Breast epithelium (tissue), 4 donors: ENCODE measurements around the gene RPH3AL. TPM values are rescaled to one million over a fixed set of nuclear protein-coding genes. Genes with fewer than 3 reads are reported as not detected.

Source experiments
- DNase-seq, 2 donors: peaks; one replicate each; pipeline ENCODE4 v3.0.0-alpha.2; 2019; ENCODE audit warnings: low spot score in 2 of 2
- H3K27ac ChIP-seq, 2 donors: fragments of 200-600 bp; sonication (generic) in 1 of 2; one replicate each; pipeline ENCODE4 v1.5.1; 2016 to 2019; ENCODE audit warnings: mild to moderate bottlenecking in 1 of 2
- H3K27me3 ChIP-seq, 2 donors: fragments of 200-600 bp; sonication (generic) in 1 of 2; one replicate each; pipeline versions ENCODE4 v1.5.1 to v1.6.0; 2017 to 2019; ENCODE audit warnings: control low read depth in 1 of 2, mild to moderate bottlenecking in 1 of 2
- H3K36me3 ChIP-seq: fragments of 200-600 bp; one replicate; pipeline ENCODE4 v1.5.1; 2019
- H3K4me1 ChIP-seq, 2 donors: fragments of 200-600 bp; sonication (generic); one replicate each; pipeline ENCODE4 v1.5.1; 2016 to 2019; ENCODE audit warnings: control low read depth in 1 of 2
- H3K4me3 ChIP-seq, 3 donors: fragments of 200-600 bp; sonication (generic); 1 replicate in 2 of 3; 2 replicates in 1 of 3; pipeline ENCODE4 v1.5.1; 2016 to 2019; ENCODE audit warnings: mild to moderate bottlenecking in 3 of 3, moderate library complexity in 2 of 3
- H3K9me3 ChIP-seq, 2 donors: fragments of 200-600 bp; sonication (generic) in 1 of 2; one replicate each; pipeline ENCODE4 v1.5.1; 2016 to 2019; ENCODE audit warnings: control low read depth in 1 of 2
- POLR2A ChIP-seq: fragments of 450-650 bp; IDR thresholded peaks from one replicate; pipeline ENCODE4 v1.6.1; 2016; ENCODE audit warnings: antibody characterized with exemption, mild to moderate bottlenecking, moderate library complexity
- POLR2AphosphoS5 ChIP-seq, 3 donors: sonication (generic); formaldehyde crosslinking; IDR thresholded peaks; one replicate each; pipeline ENCODE4 v1.6.1; 2017; ENCODE audit warnings: antibody characterized with exemption in 3 of 3
- intact Hi-C: fragments of 100-400 bp; cut with DNase I; formaldehyde crosslinking; loops from one replicate; pipeline ENCODE4 v1.15.1; 2023; ENCODE audit warnings: low total_unique reads
- total RNA-seq, 3 donors: library from RNA; depleted of rRNA; stranded (reverse); fragments of >200 nt; gene quantifications; one replicate each; pipeline ENCODE4 v1.1.0, GENCODE V29; 2016
- TF ChIP-seq, protein P1 (sequence below), 3 donors: fragments of 450-650 bp; IDR thresholded peaks; one replicate each; pipeline ENCODE4 v1.5.1; 2016 to 2017; ENCODE audit warnings: antibody characterized with exemption in 3 of 3, mild to moderate bottlenecking in 3 of 3, moderate library complexity in 3 of 3

RPH3AL gene
- total RNA-seq, 3 donors from 2014 or later, result 9.6 to 15.7 (median 15.4) TPM

DNA sequence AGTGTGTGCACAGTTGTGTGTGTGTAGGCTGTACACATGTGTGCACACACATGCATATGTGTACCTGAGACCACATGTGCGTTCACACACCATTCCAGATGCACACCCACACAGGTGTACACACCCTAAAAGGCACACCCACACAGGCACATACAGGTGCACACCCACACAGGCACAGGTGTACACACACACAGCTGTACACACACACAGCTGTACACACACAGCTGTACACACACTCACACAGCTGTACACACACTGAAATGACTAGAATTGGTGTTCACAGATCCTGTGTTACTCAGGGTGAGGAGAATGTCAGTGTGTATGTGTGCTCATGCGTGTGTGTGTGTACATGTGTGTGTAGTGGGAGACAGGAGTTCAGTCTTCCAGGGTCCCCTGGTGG is 155.3 kb downstream of the RPH3AL start:
- Histone ChIP-seq H3K27ac (no peak overlapping the region), H3K9me3 (no peaks in the 10 kb centered on the region), H3K27me3 (peaks cover 0 to 4% of the 10 kb centered on the region in 2 donors), H3K36me3 (no peaks in the 10 kb centered on the region), H3K4me1 (no peaks in the 10 kb centered on the region), H3K4me3 (no peak overlapping the region)
- intact Hi-C loops, result no loop called here
- TF ChIP-seq, protein P1, sequence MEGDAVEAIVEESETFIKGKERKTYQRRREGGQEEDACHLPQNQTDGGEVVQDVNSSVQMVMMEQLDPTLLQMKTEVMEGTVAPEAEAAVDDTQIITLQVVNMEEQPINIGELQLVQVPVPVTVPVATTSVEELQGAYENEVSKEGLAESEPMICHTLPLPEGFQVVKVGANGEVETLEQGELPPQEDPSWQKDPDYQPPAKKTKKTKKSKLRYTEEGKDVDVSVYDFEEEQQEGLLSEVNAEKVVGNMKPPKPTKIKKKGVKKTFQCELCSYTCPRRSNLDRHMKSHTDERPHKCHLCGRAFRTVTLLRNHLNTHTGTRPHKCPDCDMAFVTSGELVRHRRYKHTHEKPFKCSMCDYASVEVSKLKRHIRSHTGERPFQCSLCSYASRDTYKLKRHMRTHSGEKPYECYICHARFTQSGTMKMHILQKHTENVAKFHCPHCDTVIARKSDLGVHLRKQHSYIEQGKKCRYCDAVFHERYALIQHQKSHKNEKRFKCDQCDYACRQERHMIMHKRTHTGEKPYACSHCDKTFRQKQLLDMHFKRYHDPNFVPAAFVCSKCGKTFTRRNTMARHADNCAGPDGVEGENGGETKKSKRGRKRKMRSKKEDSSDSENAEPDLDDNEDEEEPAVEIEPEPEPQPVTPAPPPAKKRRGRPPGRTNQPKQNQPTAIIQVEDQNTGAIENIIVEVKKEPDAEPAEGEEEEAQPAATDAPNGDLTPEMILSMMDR (IDR thresholded peaks at IDR 0.05), result no peak
- no peak for TF ChIP-seq POLR2AphosphoS5 (IDR thresholded peaks at IDR 0.05)
- no peak for TF ChIP-seq POLR2A
- DNase-seq, result no peak

DNA sequence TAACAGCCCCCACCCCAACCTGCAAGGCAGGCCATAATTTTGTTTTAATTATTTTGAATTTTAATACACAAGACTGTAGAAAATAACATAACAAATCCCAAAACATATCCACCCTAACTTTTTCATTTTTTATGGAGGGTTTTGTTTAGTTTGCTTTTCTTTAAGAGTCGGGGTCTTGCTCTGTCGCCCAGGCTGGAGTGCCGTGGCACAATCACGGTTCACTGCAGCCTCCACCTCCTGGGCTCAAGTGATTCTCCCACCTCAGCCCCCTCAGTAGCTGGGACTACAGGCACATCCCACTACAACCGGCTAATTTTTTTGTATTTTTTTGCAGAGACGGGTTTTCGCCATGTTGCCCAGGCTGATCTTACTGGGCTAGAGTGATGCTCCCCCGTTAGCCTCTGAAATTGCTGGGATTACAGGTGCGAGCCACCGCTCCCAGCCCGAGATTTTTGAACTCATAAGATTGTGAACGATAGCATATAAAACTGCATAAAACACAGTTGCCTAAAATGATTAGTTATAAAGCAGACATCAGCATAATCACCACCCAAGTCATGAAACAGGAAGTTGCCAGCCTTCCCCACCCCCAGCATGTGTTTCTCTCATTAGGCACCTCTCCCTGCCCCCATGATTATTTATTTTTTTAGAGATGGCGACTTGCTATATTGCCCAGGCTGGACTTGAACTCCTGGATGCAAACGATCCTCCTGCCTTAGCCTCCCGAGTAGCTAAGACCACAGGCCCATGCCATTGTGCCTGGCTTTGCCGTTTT is 157.6 kb downstream of the RPH3AL start:
- intact Hi-C loops, result no loop called here

DNA sequence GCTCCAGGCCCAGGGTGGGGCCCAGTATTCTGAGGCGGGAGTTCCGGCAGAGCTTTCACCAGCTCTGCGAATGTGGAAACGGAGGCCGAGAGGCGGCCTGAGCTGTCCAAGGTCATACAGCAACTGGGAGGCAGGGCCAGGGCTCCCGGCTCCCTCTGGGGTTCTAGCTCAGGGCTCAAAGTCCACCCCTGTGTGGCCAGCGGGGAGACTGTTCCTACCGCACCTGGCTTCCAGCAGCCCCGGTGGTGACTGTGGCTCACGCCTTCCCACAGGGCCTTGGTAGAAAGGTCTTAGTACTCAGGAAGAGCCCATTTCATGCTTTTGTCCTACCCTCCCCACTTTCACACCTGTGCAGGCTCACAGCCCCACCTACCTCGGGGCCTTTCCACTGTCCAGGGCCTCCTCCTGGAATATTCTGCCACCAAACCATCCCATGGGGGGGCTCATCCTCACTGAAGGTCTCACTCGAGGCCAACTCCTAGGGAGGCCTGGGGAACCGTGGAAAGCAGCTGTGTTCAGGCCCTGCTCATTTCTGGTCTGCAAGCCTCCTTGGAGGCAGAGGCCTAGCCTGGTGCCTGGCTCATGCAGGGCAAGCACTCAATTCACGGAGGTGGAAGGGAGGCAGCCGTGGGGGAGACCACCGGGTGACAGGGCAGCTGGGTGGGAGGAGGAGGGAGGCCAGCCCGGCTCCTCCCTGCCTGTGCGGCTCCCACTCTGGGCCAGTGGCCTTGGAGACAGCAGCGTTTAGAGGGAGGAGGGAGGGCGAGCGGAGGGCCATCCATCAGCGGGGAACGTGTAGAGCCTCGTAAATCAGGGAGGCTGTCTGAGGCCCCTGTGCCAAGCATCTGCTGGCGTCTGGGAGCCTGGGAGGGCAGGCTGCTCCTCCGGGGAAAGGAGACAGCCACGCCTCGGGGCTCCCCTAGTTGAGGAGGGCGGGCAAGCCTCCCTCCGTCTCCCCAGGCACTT is 158.5 kb downstream of the RPH3AL start:
- Histone ChIP-seq H3K4me1 (no peaks in the 10 kb centered on the region), H3K36me3 (no peaks in the 10 kb centered on the region), H3K27me3 (peaks cover 0 to 4% of the 10 kb centered on the region in 2 donors), H3K27ac (no peak overlapping the region), H3K4me3 (no peak overlapping the region), H3K9me3 (no peaks in the 10 kb centered on the region)
- DNase-seq, result no peak
- TF ChIP-seq, protein P1 (IDR thresholded peaks at IDR 0.05), result no peak
- TF ChIP-seq POLR2A, result no peak
- TF ChIP-seq POLR2AphosphoS5 (IDR thresholded peaks at IDR 0.05), result no peak
- intact Hi-C loops, result no loop called here

More for the DNA sequence above, 157.6 kb downstream of the RPH3AL start:
- no peaks in the 10 kb centered on the region for H3K9me3 ChIP-seq
- DNase-seq, result no peak
- H3K4me1 ChIP-seq, result no peaks in the 10 kb centered on the region
- H3K4me3 ChIP-seq, result no peak overlapping the region
- H3K27ac ChIP-seq, result no peak overlapping the region
- H3K36me3 ChIP-seq, result no peaks in the 10 kb centered on the region
- TF ChIP-seq, protein P1 (IDR thresholded peaks at IDR 0.05), result no peak
- TF ChIP-seq POLR2AphosphoS5 (IDR thresholded peaks at IDR 0.05) (no peak), POLR2A (no peak)
- peaks cover 0 to 4% of the 10 kb centered on the region in 2 donors for H3K27me3 ChIP-seq

DNA sequence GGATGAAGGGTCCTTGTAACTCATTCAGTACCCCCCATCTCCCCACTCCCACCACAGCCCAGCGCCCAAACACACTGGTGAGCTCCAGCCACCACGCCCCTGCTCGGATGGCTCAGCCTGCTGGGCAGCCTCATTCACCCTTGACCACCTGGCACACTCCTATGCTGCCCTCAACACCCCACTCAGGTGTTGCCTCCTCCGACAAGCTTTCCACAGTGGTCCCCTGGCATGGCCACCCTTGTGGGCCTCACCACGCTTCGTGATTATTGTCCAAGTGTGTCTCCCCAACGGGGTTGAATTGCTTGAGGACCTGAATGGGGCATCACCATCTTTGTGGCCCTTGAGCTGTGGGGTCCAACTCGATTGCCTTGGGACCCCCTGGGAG is 159.2 kb downstream of the RPH3AL start:
- no peak overlapping the region for H3K4me3 ChIP-seq
- H3K36me3 ChIP-seq, result no peaks in the 10 kb centered on the region
- no peaks in the 10 kb centered on the region for H3K9me3 ChIP-seq
- H3K27me3 ChIP-seq, result peaks cover 0 to 4% of the 10 kb centered on the region in 2 donors
- TF ChIP-seq POLR2A, result no peak
- TF ChIP-seq, protein P1 (IDR thresholded peaks at IDR 0.05), result no peak
- TF ChIP-seq POLR2AphosphoS5 (IDR thresholded peaks at IDR 0.05), result no peak
- intact Hi-C loops, result no loop called here
- DNase-seq, result no peak
- no peak overlapping the region for H3K27ac ChIP-seq
- no peaks in the 10 kb centered on the region for H3K4me1 ChIP-seq
